K562 treated with DMSO at 1 percent for 4 hours (cell line): Measurements from ENCODE around the gene HNRNPAB. TPM values are rescaled to one million over a fixed set of nuclear protein-coding genes. Genes with fewer than 3 reads are reported as not detected.

ENCODE experiments used
- total RNA-seq: library from RNA; unstranded; fragments of 300-600 nt; gene quantifications from 2 replicates; pipeline ENCODE4 v1.2.3, GENCODE V29; 2022; ENCODE audit not compliant: insufficient read depth

Gene HNRNPAB
- 183 and 184 TPM in 2 replicates for total RNA-seq

GRCh38 chr5:178204182-178204934 is at the start of gene HNRNPAB:
TSS of gene HNRNPAB (plus strand) at chr5:178204533. CDS start at chr5:178204838, 305 bp downstream.

GRCh38 chr5:178187014-178187413 is 17.3 kb upstream of the HNRNPAB start, which contains the start of gene GMCL2:
TSS of gene GMCL2 (minus strand) at chr5:178187371. CDS start at chr5:178187299, 72 bp downstream.

GRCh38 chr5:178232124-178232919 is 28.0 kb downstream of the HNRNPAB start, which contains the start of gene PHYKPL:
TSS of gene PHYKPL (minus strand) at chr5:178232802. CDS start at chr5:178232550, 252 bp downstream.

Other genes with a start within 250 kb of the HNRNPAB start
- gene PROP1, start 208.3 kb upstream of the HNRNPAB start, total RNA-seq = not detected in 2 replicates
- gene N4BP3, start 91.0 kb upstream of the HNRNPAB start, total RNA-seq = 3.8 and 4.3 TPM in 2 replicates
- gene RMND5B, start 73.5 kb upstream of the HNRNPAB start, total RNA-seq = 28.8 and 38.7 TPM in 2 replicates
- 148 and 152 TPM in 2 replicates for gene NHP2, start 50.6 kb upstream of the HNRNPAB start, total RNA-seq
- not detected in 2 replicates for gene GMCL2, start 17.2 kb upstream of the HNRNPAB start, total RNA-seq
- 27.9 and 37.0 TPM in 2 replicates for gene PHYKPL, start 28.3 kb downstream of the HNRNPAB start, total RNA-seq